DND-41 (cell line): ENCODE measurements around the gene PNKD.

ENCODE experiments used
- ATAC-seq: fragments of 200-7000 bp; cut with Tn5 transposase; 3 replicates; pipeline ENCODE4 v1.9.1; 2021; ENCODE audit warnings: low read depth; ENCODE audit not compliant: insufficient read depth
- DNase-seq: peaks from one replicate; pipeline ENCODE4 v3.0.0-alpha.2; 2020
- H2AFZ ChIP-seq: 2 replicates; pipeline ENCODE4 v1.6.0; 2012; ENCODE audit warnings: low read depth, low read length
- H3K27ac ChIP-seq: 2 replicates; pipeline ENCODE4 v1.5.1; 2012; ENCODE audit warnings: low read length, inconsistent platforms
- H3K27me3 ChIP-seq: fragments of 200-600 bp; sonication (generic); 2 replicates; pipeline ENCODE4 v1.6.0; 2012; ENCODE audit warnings: low read length, mild to moderate bottlenecking, inconsistent platforms; ENCODE audit not compliant: insufficient read depth, poor library complexity
- H3K36me3 ChIP-seq: 2 replicates; pipeline ENCODE4 v1.5.1; 2012; ENCODE audit warnings: low read length, inconsistent platforms; ENCODE audit not compliant: insufficient read depth
- H3K4me1 ChIP-seq: 2 replicates; pipeline ENCODE4 v1.5.1; 2012; ENCODE audit warnings: mild to moderate bottlenecking, low read length; ENCODE audit not compliant: insufficient read depth
- H3K4me2 ChIP-seq: 2 replicates; pipeline ENCODE4 v1.6.0; 2012; ENCODE audit warnings: mild to moderate bottlenecking, moderate library complexity, low read length, inconsistent platforms; ENCODE audit not compliant: insufficient read depth
- H3K4me3 ChIP-seq, 2 experiments: fragments of 200-600 bp in 1 of 2; shearing (Covaris generic) in 1 of 2; 2 replicates each; pipeline ENCODE4 v1.5.1; 2012 to 2016; ENCODE audit warnings: inconsistent platforms in 2 of 2, low read length in 2 of 2, mild to moderate bottlenecking in 2 of 2, low read depth in 1 of 2, moderate library complexity in 1 of 2
- H3K79me2 ChIP-seq: 2 replicates; pipeline ENCODE4 v1.6.0; 2012; ENCODE audit warnings: low read length, inconsistent platforms; ENCODE audit not compliant: insufficient read depth
- H3K9ac ChIP-seq: 2 replicates; pipeline ENCODE4 v1.6.0; 2012; ENCODE audit warnings: low read depth, mild to moderate bottlenecking, inconsistent platforms, low read length, moderate library complexity
- H3K9me3 ChIP-seq: 2 replicates; pipeline ENCODE4 v1.5.1; 2012; ENCODE audit warnings: low read length, moderate library complexity, mild to moderate bottlenecking, inconsistent platforms; ENCODE audit not compliant: insufficient read depth, severe bottlenecking
- H4K20me1 ChIP-seq: 2 replicates; pipeline ENCODE4 v1.6.0; 2012; ENCODE audit warnings: low read length; ENCODE audit not compliant: insufficient read depth
- EZH2 ChIP-seq: IDR thresholded peaks from 3 replicates; pipeline ENCODE4 v1.6.1; 2012; ENCODE audit warnings: borderline replicate concordance, low read depth, mild to moderate bottlenecking, moderate library complexity, low read length, inconsistent platforms; ENCODE audit not compliant: severe bottlenecking
- TF ChIP-seq, protein P1 (sequence below): IDR thresholded peaks from 2 replicates; pipeline ENCODE4 v1.5.1; 2012; ENCODE audit warnings: borderline replicate concordance, low read length, moderate library complexity, mild to moderate bottlenecking; ENCODE audit not compliant: poor library complexity, severe bottlenecking; ENCODE audit errors: extremely low read depth

The PNKD gene

DNA sequence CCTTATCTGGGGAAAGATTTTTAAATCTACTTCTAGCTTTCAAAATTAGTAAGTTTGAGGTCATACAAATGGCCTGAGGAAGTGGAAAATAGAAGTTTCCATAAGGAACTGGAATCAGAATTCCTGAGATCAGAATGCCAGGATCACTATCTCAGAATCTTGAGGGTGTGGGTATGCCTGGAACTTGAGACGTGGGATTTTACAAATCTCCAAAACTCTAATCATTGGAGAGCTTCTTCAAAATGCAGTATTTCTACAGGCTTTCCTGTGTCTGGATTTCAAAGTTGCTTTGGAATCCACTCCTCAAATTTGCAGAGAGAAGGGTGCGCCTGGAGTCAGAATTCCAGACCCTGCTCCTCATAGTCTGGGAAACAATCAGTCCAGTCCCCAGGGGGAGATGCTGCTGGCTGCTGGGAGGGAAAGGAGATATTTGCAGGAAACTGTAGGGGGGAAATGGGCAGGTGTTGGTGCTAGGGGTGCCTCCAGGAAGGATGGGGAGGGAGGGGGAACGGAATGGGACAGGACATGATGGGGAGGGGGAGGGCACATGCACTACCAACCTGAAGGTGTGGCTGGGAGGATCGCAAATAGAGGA, 55.3 kb downstream of the PNKD start:
- no peak overlapping the region for H3K4me2 ChIP-seq
- H3K9me3 ChIP-seq, result no peaks in the 10 kb centered on the region
- H2AFZ ChIP-seq, result no peak overlapping the region
- TF ChIP-seq EZH2, result no peak
- TF ChIP-seq, protein P1, sequence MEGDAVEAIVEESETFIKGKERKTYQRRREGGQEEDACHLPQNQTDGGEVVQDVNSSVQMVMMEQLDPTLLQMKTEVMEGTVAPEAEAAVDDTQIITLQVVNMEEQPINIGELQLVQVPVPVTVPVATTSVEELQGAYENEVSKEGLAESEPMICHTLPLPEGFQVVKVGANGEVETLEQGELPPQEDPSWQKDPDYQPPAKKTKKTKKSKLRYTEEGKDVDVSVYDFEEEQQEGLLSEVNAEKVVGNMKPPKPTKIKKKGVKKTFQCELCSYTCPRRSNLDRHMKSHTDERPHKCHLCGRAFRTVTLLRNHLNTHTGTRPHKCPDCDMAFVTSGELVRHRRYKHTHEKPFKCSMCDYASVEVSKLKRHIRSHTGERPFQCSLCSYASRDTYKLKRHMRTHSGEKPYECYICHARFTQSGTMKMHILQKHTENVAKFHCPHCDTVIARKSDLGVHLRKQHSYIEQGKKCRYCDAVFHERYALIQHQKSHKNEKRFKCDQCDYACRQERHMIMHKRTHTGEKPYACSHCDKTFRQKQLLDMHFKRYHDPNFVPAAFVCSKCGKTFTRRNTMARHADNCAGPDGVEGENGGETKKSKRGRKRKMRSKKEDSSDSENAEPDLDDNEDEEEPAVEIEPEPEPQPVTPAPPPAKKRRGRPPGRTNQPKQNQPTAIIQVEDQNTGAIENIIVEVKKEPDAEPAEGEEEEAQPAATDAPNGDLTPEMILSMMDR, result no peak
- H3K36me3 ChIP-seq, result no peaks in the 10 kb centered on the region
- no peaks in the 10 kb centered on the region for H4K20me1 ChIP-seq
- DNase-seq (no peak), ATAC-seq (no peak)
- no peak overlapping the region for H3K9ac ChIP-seq
- H3K79me2 ChIP-seq, result no peaks in the 10 kb centered on the region
- H3K4me1 ChIP-seq, result peaks cover 15% of the 10 kb centered on the region
- H3K4me3 ChIP-seq, result no peak overlapping the region
- no peak overlapping the region for H3K27ac ChIP-seq
- peaks cover 9% of the 10 kb centered on the region for H3K27me3 ChIP-seq

DNA sequence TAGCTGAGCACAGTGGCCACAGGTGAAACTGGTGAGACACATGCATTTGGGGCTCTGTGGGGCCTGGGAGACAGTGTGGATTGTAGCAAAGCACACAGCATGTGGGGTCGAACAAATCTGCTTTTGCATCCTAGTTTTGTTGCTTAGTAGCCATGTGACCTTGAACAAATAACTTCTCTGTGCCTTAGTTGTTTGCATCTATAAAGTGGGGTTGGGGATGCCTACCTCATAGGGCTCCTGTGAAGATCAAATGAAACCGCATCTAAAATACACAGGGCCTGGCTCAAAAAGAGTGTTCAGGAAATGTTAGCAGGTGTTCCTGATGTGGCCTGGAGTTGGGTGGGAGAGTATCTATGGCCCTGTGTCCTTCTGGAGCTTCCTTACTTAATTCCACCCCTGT, 56.0 kb downstream of the PNKD start:
- TF ChIP-seq, protein P1, result no peak
- no peak for TF ChIP-seq EZH2
- no peaks in the 10 kb centered on the region for H3K9me3 ChIP-seq
- no peak overlapping the region for H3K4me2 ChIP-seq
- H2AFZ ChIP-seq, result no peak overlapping the region
- no peaks in the 10 kb centered on the region for H3K79me2 ChIP-seq
- peaks cover 9% of the 10 kb centered on the region for H3K27me3 ChIP-seq
- H3K36me3 ChIP-seq, result no peaks in the 10 kb centered on the region
- no peak overlapping the region for H3K9ac ChIP-seq
- peaks cover 15% of the 10 kb centered on the region for H3K4me1 ChIP-seq
- no peak overlapping the region for H3K4me3 ChIP-seq
- H3K27ac ChIP-seq, result no peak overlapping the region
- H4K20me1 ChIP-seq, result no peaks in the 10 kb centered on the region
- no peak for DNase-seq
- peak; percentile 11; the same call in 1 of the 3 replicates for ATAC-seq

DNA sequence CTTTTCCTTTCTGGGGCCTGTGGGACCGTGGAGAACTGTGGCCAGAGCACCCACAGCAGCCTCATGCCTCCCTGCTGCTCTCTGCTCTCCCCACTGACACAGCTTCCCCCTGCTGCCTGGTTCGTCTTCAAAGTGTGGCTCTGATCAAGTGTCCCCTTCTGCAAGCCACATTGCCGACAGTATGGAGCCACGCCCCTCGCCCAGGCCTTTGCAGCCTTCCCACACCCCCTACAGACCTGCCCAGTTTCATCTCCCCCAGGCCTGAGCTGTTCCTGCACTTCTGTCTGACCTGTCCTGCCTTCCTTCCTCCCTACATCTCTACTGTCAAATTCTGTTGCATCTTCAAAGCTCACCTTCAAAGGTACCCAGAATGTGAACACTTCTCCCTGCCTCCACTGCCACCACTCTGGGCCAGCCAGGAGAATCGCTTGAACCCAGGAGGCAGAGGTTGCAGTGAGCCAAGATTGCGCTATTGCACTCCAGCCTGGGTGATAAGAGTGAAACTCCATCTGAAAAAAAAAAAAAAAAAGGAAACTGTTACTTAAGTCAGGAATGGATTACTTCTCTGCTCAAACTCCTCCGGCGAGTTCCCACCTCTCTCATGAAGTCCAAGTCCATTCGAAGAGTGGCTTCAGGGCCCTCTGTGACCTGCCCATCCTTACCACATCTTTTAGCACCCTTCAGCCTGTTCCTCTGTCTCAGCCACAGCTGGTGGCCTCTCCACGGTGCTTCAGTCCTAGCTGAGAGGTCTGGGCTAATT, 57.3 kb downstream of the PNKD start:
- Histone ChIP-seq H3K4me1 (peaks cover 14% of the 10 kb centered on the region), H4K20me1 (no peaks in the 10 kb centered on the region), H3K27me3 (peaks cover 9% of the 10 kb centered on the region), H2AFZ (no peak overlapping the region), H3K9me3 (no peaks in the 10 kb centered on the region), H3K4me3 (no peak overlapping the region), H3K27ac (no peak overlapping the region), H3K79me2 (no peaks in the 10 kb centered on the region), H3K4me2 (no peak overlapping the region), H3K36me3 (no peaks in the 10 kb centered on the region), H3K9ac (no peak overlapping the region)
- no peak for DNase-seq
- no peak for ATAC-seq
- no peak for TF ChIP-seq EZH2
- TF ChIP-seq, protein P1, result no peak

DNA sequence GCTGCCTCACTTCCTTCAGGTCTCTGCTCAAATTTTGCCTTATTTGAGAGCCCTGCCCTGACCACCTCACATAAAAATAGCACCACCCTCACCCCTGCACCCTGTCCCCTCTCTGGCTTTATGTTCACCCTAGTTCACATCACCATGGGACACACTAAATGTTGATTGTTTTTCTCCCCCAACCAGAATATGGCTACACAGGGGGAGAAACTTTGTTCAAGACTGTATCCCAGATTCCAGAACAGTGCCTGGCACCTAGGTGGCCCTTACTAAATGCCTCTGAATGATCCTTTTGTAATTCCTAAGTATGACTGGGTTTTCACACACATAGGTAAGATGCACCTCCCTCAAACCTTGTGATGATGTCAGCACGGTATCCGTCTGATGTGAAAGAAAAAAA, 58.0 kb downstream of the PNKD start:
- H3K79me2 ChIP-seq, result no peaks in the 10 kb centered on the region
- ATAC-seq, result no peak
- DNase-seq, result no peak
- no peak overlapping the region for H3K27ac ChIP-seq
- peaks cover 8% of the 10 kb centered on the region for H3K4me1 ChIP-seq
- TF ChIP-seq EZH2, result no peak
- TF ChIP-seq, protein P1, result no peak
- no peak overlapping the region for H3K9ac ChIP-seq
- no peaks in the 10 kb centered on the region for H3K9me3 ChIP-seq
- peaks cover 7% of the 10 kb centered on the region for H3K27me3 ChIP-seq
- no peak overlapping the region for H3K4me2 ChIP-seq
- no peaks in the 10 kb centered on the region for H4K20me1 ChIP-seq
- H3K36me3 ChIP-seq, result no peaks in the 10 kb centered on the region
- no peak overlapping the region for H3K4me3 ChIP-seq
- no peak overlapping the region for H2AFZ ChIP-seq
